Ascending aorta (tissue), 2 donors: ENCODE data around the gene TECTA. TPM values are rescaled to one million over a fixed set of nuclear protein-coding genes. Genes with fewer than 3 reads are reported as not detected.
"Not testable (repeated sequence)": the region's sequence is repeated elsewhere in the genome, so short reads cannot be mapped to it uniquely, and the experiment has no call there.

ENCODE experiments used
- DNase-seq, 2 donors: peaks; one replicate each; pipeline ENCODE4 v3.0.0-alpha.2; 2019; ENCODE audit warnings: low spot score in 2 of 2
- H3K27ac ChIP-seq, 2 donors: fragments of 200-600 bp; sonication (generic); one replicate each; pipeline ENCODE4 v1.5.1; 2016 to 2017; ENCODE audit warnings: mild to moderate bottlenecking in 1 of 2
- H3K27me3 ChIP-seq: fragments of 200-600 bp; sonication (generic); one replicate; pipeline ENCODE4 v1.5.1; 2017
- H3K36me3 ChIP-seq, 2 donors: fragments of 200-600 bp; sonication (generic); one replicate each; pipeline ENCODE4 v1.5.1; 2016
- H3K4me1 ChIP-seq, 2 donors: fragments of 200-600 bp; sonication (generic); one replicate each; pipeline ENCODE4 v1.5.1; 2016 to 2017; ENCODE audit warnings: mild to moderate bottlenecking in 1 of 2
- H3K4me3 ChIP-seq, 2 donors: fragments of 200-600 bp; sonication (generic); one replicate each; pipeline ENCODE4 v1.5.1; 2016 to 2017; ENCODE audit warnings: mild to moderate bottlenecking in 1 of 2
- H3K9me3 ChIP-seq, 2 donors: fragments of 200-600 bp; sonication (generic); one replicate each; pipeline ENCODE4 v1.5.1; 2016
- intact Hi-C: fragments of 100-400 bp; cut with DNase I; formaldehyde crosslinking; loops from one replicate; pipeline ENCODE4 v1.15.1; 2023
- total RNA-seq: library from RNA; depleted of rRNA; stranded (reverse); fragments of >200 nt; gene quantifications from one replicate; pipeline ENCODE4 v1.1.0, GENCODE V29; 2016
- TF ChIP-seq, protein P1 (sequence below), 3 experiments: fragments of 200-600 bp in 2 of 3; fragments of 450-650 bp in 1 of 3; sonication (generic) in 2 of 3; IDR thresholded peaks; one replicate each; pipeline ENCODE4 v1.5.1; 2016 to 2019; ENCODE audit warnings: antibody characterized with exemption in 3 of 3, mild to moderate bottlenecking in 1 of 3, moderate library complexity in 1 of 3

Gene TECTA
- total RNA-seq, 1 donor from 2014 or later, result not detected

DNA sequence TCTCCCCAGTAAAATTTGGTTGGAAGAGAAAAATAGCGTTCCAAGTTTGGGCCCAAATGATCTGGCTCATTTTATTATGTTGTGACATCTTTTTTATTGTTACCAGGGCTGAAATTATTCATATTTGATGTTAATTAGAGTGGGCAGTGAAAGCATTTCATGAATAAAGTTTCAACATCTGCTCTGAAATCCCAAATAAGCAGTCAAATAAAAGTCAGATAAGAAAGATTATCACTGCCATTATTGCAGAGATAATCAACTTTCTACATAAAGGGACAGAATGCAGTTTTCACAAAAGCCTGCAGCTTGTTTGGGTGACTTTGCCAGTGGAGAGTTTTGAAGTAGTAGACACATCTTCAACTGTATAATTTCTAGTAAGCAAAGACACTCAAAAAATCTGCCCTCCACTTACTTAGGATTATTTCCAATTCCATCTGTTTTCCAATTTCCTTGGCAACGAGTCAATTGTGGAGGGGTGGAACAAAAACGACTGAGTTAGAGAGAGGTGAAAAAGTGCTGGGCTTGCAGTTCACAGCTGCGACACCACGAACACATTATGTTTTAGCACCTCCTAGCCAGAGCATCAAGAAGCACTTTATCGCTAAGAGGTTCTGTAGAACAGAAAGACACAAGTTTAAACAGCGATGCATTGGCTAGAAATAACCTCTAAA lies 9.0 kb downstream of the TECTA start:
- Histone ChIP-seq H3K27ac (no peak overlapping the region), H3K27me3 (no peaks in the 10 kb centered on the region), H3K36me3 (no peaks in the 10 kb centered on the region), H3K4me1 (no peaks in the 10 kb centered on the region), H3K9me3 (no peaks in the 10 kb centered on the region), H3K4me3 (no peak overlapping the region)
- intact Hi-C loops, result loop anchor here (5.0 kb wide), 1 partner anchor 598 kb away; the partner anchor contains the start of gene GRIK4
- TF ChIP-seq, protein P1, sequence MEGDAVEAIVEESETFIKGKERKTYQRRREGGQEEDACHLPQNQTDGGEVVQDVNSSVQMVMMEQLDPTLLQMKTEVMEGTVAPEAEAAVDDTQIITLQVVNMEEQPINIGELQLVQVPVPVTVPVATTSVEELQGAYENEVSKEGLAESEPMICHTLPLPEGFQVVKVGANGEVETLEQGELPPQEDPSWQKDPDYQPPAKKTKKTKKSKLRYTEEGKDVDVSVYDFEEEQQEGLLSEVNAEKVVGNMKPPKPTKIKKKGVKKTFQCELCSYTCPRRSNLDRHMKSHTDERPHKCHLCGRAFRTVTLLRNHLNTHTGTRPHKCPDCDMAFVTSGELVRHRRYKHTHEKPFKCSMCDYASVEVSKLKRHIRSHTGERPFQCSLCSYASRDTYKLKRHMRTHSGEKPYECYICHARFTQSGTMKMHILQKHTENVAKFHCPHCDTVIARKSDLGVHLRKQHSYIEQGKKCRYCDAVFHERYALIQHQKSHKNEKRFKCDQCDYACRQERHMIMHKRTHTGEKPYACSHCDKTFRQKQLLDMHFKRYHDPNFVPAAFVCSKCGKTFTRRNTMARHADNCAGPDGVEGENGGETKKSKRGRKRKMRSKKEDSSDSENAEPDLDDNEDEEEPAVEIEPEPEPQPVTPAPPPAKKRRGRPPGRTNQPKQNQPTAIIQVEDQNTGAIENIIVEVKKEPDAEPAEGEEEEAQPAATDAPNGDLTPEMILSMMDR (IDR thresholded peaks at IDR 0.05), result no peak
- no peak for DNase-seq

DNA sequence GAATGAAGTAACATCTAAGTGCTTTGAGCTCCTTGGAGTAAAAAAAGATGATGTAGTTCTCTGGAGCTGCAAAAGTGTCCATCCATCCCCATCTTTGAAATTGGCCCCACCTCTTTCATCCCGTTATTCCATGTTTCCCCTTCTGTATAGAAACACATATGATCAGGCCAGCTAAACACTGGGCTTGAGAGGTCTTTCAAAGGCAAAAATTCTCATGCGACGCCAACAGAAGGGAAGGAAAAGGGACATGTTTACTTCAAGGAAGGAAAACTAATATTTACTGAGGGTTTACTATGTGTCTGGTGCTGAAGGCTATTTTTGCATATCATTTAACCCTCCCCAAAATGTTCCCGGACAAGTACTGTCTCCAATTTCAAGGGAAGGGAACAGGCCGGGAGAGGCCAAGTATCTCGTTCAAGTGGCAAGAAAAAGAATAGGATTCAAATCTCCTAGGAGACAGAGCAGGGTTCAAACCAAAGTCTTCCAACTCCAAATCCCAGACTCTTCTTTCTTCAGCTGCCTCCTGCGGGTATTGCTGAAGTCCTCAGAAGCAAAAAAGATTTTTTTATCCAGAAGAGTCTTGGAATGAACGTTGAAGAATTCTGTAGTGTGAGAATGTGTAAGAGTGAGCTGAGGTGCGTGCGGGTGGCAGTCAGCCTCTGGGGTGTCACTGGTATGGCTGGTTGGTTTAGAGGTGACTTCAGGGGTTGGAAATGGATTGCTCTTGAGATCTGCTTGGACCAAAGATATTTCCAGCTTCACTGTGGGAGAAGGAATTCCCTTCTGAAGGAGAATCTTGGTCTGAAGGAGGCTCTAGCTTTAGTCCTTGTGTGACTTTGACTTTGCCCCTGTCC lies 10.1 kb downstream of the TECTA start:
- TF ChIP-seq, protein P1 (IDR thresholded peaks at IDR 0.05), result no peak
- intact Hi-C loops, result no loop called here
- no peak overlapping the region for H3K27ac ChIP-seq
- H3K4me1 ChIP-seq, result no peaks in the 10 kb centered on the region
- no peak overlapping the region for H3K4me3 ChIP-seq
- no peak for DNase-seq
- H3K36me3 ChIP-seq, result no peaks in the 10 kb centered on the region
- H3K9me3 ChIP-seq, result no peaks in the 10 kb centered on the region
- H3K27me3 ChIP-seq, result no peaks in the 10 kb centered on the region

DNA sequence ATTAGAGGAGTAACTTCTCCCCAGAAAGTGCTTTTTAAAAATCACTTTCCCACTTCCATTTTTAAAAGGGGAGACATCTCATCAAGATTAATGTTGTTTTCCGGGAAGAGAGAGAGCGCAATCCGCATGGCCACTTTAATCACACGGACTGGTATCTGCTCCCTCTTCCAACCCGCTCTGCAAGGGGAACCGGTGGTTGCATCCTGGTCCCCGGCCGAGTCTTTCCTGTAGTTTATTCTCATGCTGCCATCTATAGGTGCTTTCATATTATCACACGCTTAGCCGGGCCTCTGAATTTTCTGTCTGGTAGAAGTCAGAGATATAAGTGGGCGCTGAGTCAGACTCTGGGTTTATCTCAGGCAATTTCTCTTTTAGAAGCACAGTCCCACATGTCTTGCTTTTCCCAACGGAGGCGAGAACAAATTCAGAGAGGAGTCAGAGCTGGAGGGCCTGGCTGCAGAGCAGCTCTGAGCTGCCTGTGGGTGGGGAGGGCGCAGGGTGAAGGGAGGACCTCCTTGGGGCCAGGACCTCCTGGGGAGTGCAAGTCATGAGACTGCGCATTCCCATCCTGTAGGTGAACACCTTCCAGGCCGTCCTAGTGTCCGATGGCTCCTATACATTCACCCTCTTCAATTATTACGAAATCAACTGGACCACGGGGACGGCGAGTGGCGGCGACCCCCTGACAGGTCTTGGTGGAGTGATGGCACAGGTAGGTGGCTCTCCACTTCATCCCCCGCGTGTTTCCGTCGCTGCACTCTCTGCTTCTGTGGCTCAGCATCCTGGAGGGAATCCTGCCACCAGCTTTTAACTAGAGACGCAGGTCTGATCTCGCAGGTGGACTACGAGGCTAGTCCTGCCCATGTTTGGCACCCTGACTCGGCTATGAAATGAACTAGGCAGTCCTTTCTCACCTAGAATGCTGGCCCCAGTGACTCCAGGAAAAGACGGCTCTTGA lies 11.7 kb downstream of the TECTA start:
- Histone ChIP-seq H3K36me3 (no peaks in the 10 kb centered on the region), H3K4me1 (no peaks in the 10 kb centered on the region), H3K9me3 (no peaks in the 10 kb centered on the region), H3K4me3 (no peak overlapping the region), H3K27ac (no peak overlapping the region), H3K27me3 (no peaks in the 10 kb centered on the region)
- TF ChIP-seq, protein P1 (IDR thresholded peaks at IDR 0.05), result peak; percentile 36 to 45 (median 44)
- intact Hi-C loops, result no loop called here
- DNase-seq, result no peak

DNA sequence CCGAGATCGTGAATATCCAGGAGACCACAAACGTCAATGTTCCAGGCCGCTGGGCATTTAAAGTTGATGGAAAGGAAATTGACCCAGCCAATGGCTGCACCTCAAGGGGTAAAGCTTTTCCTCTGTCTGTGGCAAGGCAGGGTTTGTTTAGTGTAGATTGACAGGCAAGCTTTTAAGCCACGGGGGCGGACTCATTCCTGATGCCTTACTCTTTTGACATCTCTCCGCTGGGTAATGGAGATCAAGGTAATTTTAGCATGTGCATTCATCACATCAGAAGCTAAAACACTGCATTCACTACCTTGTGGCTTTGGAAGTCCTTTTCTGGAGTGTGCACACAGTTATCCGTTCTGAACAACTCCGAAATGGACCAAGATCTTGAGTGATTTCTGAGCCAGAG lies 12.6 kb downstream of the TECTA start:
- H3K27ac ChIP-seq, result no peak overlapping the region
- TF ChIP-seq, protein P1 (IDR thresholded peaks at IDR 0.05), result no peak
- no peaks in the 10 kb centered on the region for H3K9me3 ChIP-seq
- H3K36me3 ChIP-seq, result no peaks in the 10 kb centered on the region
- H3K4me3 ChIP-seq, result no peak overlapping the region
- H3K4me1 ChIP-seq, result no peaks in the 10 kb centered on the region
- DNase-seq, result no peak
- no peaks in the 10 kb centered on the region for H3K27me3 ChIP-seq
- intact Hi-C loops, result no loop called here

DNA sequence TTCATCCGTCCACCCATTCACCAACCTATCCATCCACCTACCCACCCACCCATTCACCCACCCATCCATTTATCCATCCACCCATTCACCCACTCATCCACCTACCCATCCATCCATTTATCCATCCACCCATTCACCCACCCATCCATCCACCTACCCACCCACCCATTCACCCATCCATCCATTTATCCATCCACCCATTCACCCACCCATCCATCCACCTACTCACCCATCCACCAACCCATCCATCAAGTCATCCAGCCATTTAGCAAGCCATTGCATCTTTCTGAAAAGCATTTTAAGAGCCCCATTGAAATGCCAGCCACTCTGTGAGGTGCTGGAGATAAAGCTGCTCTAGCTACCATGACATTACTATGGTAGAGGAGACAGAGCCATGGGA lies 14.0 kb downstream of the TECTA start:
- DNase-seq, H3K36me3 ChIP-seq, H3K4me1 ChIP-seq, H3K27ac ChIP-seq, H3K4me3 ChIP-seq, intact Hi-C loops, H3K27me3 ChIP-seq, H3K9me3 ChIP-seq: not testable (repeated sequence)
